CD4-positive, alpha-beta T cell treated with Interleukin-17A for 4 hours (primary cell): ENCODE measurements around the gene TPRN.

Experiments
- DNase-seq: peaks from one replicate; pipeline ENCODE4 v3.0.0-alpha.2; 2020; ENCODE audit warnings: mixed read lengths

TPRN gene

DNA sequence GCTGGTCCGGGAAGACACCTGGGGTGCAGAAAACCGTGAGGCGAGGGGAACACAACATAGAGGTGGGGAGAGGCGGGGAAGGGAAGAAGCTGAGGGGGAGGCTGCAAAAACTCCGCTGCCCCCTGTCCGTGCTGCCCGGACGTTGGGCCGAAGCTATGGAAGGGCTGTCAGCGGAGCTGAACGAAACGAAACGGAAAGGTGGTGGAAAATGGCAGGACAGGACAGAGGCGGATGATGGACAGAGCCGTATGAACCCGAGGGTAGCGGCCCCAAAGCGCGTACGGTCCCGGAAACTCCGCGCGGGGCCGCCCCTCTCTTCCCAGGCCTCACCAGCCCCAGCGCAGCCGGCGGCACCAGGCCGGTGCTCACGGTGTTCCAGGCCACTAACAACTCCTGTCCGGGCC, 12.5 kb downstream of the TPRN start:
- DNase-seq, result no peak

DNA sequence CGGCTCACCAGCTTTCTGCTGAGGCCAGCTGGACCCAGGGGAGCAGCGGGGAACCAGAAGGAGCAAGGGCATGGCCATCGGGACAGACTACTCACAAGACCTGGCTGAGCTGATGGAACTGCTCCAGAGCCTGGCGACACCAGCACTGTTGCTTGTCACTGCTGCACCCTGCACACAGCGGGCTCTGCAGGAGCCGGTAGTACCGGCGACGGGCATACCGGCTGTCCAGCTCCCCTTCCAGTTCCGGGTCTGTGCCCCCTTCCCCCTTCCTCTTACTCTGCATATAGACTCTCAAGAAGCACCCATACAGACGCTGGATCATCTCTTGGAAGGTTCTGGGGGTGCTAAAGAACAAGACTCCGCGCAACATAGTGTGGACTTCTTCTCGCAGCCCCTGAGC, 13.2 kb downstream of the TPRN start:
- DNase-seq, result no peak

DNA sequence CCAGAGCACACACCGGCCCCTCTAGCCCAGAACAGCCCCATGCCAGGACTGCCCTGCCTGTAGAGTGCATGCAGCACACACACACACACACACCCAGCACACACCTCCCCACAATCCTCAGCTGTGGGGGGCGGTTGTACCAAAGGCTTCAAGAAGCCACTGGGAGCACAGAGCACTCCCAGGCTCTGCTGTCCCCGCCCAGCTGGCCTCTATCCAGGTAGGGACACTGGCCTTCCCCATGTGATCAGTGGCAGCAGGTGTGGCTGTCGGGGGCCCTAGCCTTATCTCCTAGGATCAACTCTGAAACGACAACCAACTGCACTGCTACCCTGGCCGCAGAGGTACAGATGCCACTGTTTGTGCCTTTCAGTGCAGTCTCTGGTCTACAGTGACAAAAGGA, 14.2 kb downstream of the TPRN start:
- DNase-seq, result no peak

DNA sequence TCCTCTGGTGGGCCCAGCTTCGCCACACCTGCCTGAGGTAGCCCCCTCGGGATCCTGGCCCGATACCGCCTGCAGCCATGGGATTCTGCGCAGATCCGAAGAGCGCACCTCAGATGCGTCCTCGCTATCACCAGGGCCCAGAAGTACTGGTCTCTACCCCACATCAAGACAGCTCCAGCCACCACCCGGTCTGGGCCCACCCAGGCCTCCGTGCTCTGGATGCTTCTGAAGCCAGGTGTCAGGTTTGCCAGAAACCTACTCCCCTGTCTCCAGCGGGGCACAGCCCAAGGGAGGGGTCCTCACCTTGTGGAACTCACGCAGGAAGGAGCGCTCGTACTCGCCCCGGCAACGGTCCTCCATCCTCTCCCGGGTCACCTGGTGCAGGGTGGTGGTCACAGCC, 14.6 kb downstream of the TPRN start:
- DNase-seq, result no peak

DNA sequence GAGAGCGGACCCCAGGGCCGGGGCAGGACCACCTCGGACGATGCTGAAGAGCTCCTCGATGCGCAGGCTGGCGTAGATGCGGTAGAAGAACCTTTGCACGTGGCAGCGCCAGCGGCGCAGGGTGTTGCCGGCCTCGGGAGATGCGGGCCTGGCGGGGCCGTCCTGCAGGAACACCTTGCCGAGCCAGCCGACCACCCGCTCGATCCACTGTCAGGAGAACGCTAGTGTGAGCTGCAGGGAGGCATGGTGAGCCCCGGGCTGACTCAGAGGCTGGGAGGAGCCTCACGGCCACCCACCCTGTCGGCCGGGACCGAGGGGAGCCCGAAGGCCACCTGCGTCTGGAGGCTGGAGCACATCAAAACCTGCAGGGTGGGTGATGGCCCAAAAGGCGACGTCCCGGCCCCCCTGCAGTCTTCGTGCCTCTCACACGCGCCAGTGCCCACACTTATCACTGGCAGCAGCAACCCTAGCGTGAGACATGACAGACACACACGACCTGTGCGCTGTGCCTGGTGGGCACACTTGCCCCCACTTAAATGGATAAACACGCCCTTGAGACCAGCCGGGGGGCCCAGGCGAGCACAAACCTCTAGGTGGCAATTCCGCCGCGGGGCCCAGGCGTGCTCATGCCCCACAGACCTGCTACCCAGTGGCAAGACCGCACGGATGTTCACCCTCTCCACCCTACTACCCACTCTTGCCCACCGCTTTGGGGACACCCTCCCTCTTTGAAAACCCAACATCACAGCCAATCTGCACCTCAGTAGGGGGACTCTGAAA, 15.5 kb downstream of the TPRN start:
- no peak for DNase-seq

DNA sequence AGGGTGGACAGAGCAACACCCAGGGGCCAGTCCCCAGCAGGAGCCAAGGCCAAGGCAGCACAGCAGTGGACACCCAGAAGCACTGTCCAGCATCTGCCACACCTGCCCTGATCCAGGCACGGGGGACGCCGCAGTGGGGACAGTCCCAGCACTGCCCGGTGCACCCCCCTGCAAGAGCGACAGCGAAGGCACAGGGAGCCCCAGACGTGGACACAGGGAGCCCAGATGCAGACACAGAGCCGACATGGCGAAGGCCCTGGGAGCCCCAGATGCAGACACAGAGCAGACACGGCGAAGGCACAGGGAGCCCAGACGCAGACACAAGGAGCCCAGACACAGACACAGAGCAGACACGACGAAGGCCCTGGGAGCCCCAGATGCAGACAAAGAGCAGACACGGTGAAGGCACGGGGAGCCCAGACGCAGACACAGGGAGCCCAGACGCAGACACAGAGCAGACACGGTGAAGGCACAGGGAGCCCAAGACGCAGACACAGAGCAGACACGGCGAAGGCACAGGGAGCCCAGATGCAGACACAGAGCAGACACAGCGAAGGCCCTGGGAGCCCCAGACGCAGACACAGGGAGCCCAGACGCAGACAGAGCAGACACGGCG, 16.5 kb downstream of the TPRN start:
- DNase-seq, result no peak

DNA sequence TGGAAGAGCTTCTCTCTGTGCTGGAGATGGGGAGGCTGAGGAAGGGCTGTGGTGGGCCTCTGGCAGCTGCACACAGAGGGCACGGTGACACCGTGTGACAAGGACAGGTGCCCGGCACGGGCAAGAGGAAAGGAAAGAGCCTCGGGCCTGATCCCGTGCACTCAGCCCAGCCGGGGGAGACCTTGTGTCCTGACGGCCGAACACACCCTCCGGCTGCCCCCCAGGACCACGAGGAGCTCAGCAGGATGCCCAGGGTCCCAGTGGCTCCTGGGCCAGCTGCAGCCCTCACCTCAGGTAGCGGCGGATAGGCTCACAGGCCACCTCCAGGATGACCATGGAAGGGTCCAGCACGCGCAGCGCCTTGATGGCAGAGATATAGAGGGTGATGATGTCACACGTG, 17.7 kb downstream of the TPRN start:
- DNase-seq, result no peak

DNA sequence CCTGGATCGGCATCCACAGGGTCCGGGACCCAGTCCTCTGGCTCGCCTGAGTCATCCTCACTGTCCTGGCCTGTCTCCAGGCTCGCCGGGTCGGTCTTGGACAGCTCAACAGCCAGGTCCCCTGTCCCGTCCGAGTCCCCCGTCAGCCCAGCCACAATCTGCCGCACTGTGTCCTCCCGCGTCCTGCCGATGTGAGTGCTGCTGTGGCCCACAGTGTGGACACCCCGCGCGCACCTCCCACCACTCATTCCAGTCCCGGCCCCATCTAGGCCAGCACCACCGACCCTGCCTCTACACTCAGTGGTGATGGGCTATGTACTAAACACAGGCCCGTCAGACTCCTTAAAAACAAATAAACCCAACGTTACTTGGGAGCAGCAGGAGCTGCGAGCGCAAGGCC, 18.9 kb downstream of the TPRN start:
- DNase-seq, result no peak

DNA sequence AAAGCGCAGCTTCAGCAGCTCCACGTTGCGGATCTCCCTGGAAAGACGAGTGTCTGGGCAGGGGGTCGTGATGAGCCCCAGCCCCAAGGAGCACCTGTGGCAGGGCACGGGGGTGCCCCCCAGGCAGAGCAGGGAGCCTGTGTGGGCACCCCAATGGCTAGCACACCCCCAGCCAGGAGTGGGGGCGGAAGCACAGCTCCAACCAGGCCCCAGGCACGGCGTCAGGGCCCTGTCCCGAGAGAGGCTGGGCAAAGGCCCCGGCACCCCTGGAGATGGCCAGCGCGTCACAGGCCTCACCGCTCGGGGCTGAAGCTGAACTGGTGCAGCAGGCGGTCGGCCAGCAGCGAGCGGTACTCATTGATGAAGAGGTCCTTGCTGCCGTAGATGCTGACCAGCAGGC, 20.1 kb downstream of the TPRN start:
- no peak for DNase-seq

DNA sequence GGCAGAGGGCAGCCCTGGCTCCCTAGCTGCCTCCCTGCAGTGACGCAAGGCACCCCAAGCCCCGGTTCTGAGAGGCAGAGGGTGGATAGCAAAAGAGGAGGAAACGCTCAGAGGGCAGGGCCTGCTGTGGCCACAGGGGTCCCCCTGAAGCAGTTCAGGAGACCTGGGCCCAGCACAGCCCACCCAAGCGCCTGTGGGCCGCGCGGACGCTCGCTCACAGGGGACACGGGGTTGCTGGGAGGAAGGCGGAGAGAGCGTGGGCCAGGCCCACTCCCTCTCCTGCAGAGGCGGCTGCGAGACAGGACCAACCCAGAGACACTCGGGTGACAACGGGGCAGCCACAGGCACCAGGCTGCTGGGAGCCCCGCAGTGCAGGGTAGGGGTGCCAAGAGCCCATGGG, 20.8 kb downstream of the TPRN start:
- no peak for DNase-seq

DNA sequence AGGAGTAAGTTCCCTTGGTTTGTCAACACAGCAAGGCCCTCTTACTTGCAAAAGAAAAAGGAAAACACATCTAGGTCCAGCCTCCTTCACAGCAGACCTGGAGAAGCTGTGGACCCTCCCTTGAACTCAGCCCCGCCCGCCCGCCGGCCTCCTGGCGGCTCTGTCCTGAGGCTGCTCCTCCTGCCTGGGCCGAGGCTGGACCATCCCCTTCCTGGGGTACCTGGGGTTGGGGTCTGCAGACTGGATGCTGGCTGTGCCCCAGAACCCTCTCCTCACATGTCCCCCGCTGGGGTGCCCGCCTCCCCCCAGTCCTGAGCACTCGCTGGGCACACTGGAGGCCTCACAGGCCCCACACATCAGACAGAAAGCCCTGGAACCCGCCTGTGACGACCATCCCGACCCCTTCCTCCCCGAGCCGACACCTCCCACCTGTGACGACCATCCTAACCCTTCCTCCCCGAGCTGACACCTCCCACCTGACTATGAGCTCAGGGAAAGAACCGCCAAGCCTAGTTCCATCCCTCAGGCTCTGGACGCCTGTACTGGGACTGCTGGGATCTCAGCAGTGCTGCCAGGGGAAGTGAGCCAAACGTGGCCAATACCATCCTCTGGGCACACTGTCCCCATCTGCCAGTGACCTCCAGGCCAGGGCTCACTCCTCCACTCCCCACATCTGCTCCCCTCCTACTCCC, 21.5 kb downstream of the TPRN start:
- no peak for DNase-seq

DNA sequence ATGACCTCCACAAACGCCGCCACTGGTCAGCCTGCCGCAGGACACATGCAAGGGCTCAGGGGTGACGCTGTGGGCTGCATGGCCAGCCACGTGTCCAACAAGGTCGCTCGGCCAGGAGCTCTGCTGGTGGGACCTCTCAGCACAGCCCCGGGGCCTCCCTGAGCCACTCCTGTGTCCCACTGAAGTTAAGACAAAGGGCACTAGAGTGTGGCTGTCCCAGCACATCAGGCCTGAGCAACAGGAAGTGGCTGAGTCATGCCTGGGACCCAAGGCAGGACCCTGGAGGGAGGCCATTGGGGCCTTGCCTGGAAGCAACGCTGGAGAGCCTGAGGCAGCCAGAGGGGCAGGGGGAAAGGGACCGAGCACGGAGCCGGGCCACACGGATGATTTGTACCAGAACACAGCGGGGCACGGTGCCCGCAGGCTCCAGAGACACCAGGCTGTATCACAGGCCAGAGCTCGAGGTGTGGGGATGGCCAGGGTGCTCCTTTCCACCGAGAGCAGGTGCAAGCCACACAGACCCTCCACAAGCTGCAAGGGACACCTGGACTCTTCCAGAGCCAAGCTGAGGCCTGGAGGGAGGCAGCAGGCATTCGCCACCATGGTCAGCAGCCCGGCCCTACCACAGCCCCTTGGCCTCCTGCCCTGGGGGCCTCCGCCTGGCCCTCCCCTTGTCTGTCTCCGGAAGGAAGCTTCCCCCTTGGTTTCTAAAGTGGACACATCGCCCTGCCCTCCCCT, 22.2 kb downstream of the TPRN start:
- no peak for DNase-seq

DNA sequence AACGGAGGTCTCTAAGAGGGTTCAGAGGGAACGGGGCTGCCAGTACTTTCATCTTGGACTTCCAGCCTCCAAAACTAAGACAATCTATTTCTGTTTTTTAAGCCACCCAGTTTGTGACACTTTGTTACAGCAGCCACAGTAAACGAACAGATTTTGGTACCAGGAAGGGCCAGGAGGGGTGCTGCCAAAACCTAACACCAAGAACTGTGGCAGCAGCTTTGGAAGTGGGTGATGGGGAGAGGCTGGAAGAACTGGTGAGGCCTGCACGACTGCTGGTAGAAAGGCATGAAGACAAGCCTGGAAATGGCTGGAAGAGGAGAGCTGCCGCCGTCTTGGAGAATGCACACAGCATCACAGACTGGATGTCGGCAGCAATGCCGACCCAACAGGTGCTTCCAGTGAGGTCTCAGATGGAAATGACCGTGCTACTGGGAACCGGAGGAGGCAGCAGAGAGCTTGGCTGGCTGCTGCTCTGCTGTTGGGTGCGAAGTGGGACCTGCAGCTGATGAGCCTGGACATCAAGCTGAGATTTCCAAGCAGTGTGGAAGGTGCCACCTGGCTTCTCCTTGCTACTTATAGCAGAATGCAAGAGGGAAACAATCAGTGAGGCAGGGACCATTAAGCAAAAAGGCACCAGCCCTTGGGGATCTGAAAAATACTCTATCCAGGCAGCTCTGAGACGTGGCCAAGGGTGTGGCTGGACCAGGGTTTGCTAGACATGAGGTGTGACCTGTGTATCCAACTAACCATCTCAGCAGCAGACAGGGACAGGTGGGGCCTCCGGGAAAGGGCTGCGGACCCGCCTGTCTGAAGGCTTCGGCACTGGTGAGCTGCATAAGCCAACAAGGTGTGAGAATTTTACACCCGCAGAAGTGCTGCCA, 24.0 kb downstream of the TPRN start:
- DNase-seq, result peak; percentile 35

DNA sequence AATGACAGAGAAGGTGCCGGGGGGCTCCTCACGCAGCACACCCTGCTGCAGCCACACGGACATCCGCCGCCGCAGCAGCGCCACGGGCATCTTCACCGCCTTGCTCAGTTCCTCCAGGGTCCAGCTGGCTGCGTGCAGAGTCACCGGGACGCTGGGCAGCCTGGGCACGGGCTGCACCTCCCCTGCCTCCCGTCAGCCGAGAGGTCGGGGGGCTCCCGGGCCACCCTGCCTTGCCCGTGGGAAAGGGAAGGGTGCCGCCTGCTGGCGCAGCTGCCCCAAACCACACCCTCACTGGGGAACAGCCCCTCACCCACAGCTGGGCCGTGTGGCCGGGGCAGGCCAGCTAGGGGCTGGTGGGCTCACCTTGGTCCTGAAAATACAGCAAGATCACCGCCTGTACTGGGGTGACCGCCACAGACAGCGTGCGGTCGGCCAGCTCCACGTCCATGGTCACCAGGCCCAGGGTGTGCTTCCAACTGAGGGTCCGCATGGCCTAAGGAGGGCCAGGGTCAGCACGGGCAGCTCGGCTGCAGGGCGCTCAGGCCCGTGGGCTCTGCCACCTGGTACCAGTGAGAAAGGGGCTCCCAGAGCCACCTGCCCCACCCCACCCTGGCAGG, 25.1 kb downstream of the TPRN start:
- DNase-seq, result peak; percentile 28

DNA sequence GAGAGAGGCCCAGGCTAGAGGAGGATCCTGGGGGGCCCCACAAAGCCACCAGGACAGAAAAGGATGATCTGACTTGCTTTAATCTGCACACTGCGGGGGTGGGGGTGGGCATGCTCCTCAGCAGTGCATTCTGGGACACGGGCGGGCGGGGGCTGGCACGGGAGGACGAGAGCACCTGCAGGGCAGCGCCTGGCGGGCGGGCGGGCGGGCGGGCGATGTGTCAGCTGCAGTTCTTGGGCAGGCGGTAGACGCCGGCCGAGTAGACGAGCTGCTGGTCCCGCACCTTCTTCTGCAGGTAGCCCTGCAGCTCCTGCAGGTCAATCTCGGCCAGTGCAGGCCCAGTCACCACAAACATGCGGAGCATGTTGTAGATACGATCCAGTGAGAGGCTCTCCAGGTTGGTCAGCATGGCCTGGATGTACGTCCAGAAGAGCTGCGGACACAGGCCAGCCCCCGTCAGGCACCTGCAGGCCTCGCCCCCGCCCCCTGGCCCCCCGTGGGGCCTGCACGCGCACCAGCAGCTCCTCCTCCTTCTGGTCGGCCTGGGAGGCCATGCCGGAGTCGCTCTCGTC, 25.7 kb downstream of the TPRN start:
- no peak for DNase-seq

DNA sequence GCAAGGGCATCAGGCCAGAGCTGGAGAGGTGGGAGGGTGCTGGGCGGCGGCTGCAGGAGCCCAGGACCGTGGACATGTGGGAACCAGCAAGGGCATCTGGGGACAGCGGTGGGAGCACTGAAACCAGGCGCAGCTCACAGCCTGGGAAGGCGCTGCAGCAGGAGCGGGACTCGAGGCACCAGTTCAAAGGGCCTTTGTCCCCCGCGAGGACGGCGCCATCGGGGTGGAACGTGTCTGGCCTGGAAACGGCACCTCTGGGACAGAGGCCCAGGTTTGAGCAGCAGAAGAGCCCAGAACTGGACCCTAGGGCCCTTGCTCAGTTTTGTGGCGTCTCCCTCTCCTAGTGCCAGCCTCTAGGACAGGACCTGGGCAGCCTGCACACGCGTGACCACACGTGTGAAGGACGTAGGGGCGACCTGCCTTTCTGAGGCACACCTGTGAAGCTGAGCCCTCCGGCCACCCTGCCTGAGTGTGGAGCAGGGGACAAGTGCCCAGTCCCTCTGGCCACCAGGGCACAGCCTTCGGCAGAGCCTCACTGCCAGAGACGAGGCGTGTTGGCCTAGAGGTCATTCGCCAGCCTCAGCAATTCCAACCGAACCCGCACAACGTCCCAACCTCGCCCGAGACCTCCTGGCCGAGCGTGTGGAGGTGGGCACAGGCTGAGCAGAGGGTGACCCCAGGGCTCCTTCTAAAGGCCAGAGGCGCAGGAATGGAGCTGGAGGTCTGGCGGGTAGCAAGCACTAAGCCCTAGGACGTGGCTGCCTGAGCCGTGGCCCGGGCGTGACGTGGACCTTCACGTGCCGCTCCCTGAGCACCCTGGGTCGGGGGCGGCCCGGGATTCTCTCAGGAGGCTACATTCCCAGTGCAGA, 26.5 kb downstream of the TPRN start:
- DNase-seq, result no peak

DNA sequence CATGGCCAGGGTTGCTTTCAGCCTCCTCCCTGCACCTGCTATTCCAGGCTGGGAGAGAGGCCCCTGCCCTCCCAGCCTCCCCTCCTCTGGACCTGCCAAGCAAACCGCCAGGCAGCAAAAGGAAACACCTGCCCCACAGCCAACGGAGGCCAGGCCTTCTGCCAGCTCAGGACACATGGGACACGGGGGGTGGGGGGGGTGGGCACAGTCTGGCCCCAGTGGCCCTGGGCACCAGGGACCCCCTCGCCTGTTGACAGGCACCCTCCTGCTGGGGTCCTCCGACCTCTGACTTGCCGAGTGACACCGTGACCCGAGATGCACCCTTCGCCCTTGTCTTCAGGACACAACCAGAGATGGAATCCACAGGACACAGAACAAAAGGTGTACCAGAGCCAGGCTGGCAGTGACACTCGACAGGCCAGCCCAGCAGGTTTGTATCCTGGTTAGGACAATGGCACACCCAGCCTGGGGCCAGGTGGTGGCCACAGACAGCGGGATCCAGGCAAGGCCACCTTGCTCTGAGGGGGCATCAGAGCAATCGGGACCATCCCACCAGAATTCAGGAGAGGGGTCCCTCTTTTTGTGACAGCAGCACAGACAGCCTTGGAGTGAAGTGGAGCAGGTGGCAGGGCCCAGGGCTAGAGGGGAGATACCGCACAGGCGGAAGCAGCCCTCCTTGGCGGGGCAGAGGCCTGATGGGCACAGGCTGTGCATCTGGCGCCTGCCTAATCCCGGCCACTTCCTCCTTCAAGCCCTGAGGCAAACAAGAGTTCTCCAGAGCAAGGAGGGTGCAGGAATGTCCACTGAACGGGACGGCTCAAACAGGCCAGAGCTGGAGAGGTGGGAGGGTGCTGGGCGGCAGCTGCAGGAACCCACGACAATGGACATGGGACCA, 27.4 kb downstream of the TPRN start:
- no peak for DNase-seq

DNA sequence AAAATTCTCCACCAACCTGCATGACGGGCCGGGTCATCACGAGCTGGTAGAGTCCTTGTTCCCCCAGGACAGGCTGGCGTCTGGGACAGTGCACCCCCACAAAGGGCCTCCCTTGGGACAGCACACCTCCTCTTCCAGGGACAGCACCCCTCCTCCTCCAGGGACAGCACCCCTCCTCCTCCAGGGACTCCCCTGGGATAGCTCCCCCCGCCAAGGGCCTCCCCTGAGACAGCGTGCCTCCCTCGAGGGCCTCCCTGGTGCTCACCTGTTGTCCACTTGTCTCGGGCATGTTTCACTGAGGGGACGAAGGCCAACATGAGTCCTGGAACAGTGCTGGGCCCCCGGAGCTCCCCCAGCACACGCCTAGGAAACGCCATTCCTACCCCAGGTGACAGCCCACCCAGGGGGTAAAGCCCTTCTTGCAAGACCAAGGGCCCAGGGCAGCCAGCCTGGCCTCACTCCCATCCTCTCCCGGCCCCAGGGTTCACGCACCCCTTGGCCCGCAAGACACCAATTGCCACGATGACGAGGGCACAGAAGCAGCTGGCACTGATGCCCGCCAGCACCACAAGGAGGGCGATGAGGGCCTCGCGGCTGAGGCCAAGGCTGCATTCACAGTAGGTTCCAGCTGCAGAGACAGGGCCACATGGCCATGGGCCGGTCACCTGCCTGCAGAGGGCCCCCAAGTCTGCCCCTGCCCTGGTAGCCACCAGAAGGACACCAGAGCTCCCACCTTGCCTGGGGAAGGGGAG, 29.2 kb downstream of the TPRN start:
- DNase-seq, result no peak
